Vagina (tissue), 2 donors: ENCODE measurements around the gene LOXL3.

Experiments
- CTCF ChIP-seq, 3 experiments: fragments of 450-650 bp in 2 of 3; fragments of 200-600 bp in 1 of 3; sonication (generic) in 1 of 3; IDR thresholded peaks; one replicate each; pipeline ENCODE4 v1.5.1; 2017 to 2019; ENCODE audit warnings: antibody characterized with exemption in 3 of 3, mild to moderate bottlenecking in 2 of 3, moderate library complexity in 2 of 3
- POLR2A ChIP-seq, 2 donors: fragments of 450-650 bp; IDR thresholded peaks; one replicate each; pipeline ENCODE4 v1.6.1; 2017; ENCODE audit warnings: antibody characterized with exemption in 2 of 2, mild to moderate bottlenecking in 2 of 2, moderate library complexity in 2 of 2
- POLR2AphosphoS5 ChIP-seq, 2 donors: sonication (generic); formaldehyde crosslinking; IDR thresholded peaks; one replicate each; pipeline ENCODE4 v1.9.0; 2017; ENCODE audit warnings: antibody characterized with exemption in 2 of 2, mild to moderate bottlenecking in 2 of 2, low read depth in 1 of 2; ENCODE audit not compliant: insufficient read depth in 1 of 2

GRCh38 chr2:74491648-74492544 lies 61.8 kb downstream of the LOXL3 start:
- TF ChIP-seq POLR2A (IDR thresholded peaks at IDR 0.05) (no peak), CTCF (IDR thresholded peaks at IDR 0.05) (no peak), POLR2AphosphoS5 (IDR thresholded peaks at IDR 0.05; ENCODE audit: insufficient read depth in 1 of 2, low read depth in 1 of 2) (no peak)
